Panc1 (cell line): ENCODE results near the gene TEX11.

Experiments used
- CTCF ChIP-seq: fragments of 450-650 bp; IDR thresholded peaks from 2 replicates; pipeline ENCODE4 v1.5.1; 2017; ENCODE audit warnings: mild to moderate bottlenecking
- TCF7L2 ChIP-seq: IDR thresholded peaks from 2 replicates; pipeline ENCODE4 v1.6.1; 2011; ENCODE audit warnings: mild to moderate bottlenecking, low read depth, low read length, inconsistent platforms

- no peak for TF ChIP-seq TCF7L2
- TF ChIP-seq CTCF: no peak
Measured at GRCh38 chrX:70635669-70636068, 272.8 kb downstream of the TEX11 start.
